IPS DF 4.7 (cell line): Measurements from ENCODE around the gene SEPTIN3.
"Not testable (repeated sequence)": the region's sequence is repeated elsewhere in the genome, so short reads cannot be mapped to it uniquely, and the experiment has no call there.

Source experiments
- DNase-seq: peaks from one replicate; pipeline ENCODE4 v3.0.0-alpha.2; 2013; ENCODE audit warnings: low spot score; ENCODE audit errors: extremely low read depth

Gene SEPTIN3

GRCh38 chr22:41940832-41941765, 28.1 kb upstream of the SEPTIN3 start:
- DNase-seq, result no peak

GRCh38 chr22:41943661-41944209, 25.5 kb upstream of the SEPTIN3 start:
- no peak for DNase-seq

GRCh38 chr22:41946629-41947423, 22.4 kb upstream of the SEPTIN3 start, which contains the start of gene CENPM:
Gene CENPM, minus strand, starts transcription at chr22:41947152. Its CDS starts 76 bp downstream, at chr22:41947076.
- DNase-seq, result peak; percentile 79

- no peak for DNase-seq
Measured at GRCh38 chr22:41947424-41948080, 21.7 kb upstream of the SEPTIN3 start.

- no peak for DNase-seq
Measured at GRCh38 chr22:41948142-41948541, 21.1 kb upstream of the SEPTIN3 start.

- DNase-seq, result not testable (repeated sequence)
Measured at GRCh38 chr22:41948928-41949296, 20.3 kb upstream of the SEPTIN3 start.

- no peak for DNase-seq
Measured at GRCh38 chr22:41949297-41949965, 19.8 kb upstream of the SEPTIN3 start.

- DNase-seq, result no peak
Measured at GRCh38 chr22:41951898-41952474, 17.3 kb upstream of the SEPTIN3 start, which contains the start of gene SMIM45. Gene SMIM45, plus strand, starts transcription at chr22:41952150.

GRCh38 chr22:41952713-41953112, 16.5 kb upstream of the SEPTIN3 start:
- DNase-seq, result no peak

- DNase-seq, result no peak
Measured at GRCh38 chr22:41957941-41958556, 11.2 kb upstream of the SEPTIN3 start.

GRCh38 chr22:41963453-41964111, 5.7 kb upstream of the SEPTIN3 start:
- DNase-seq, result no peak

- DNase-seq, result no peak
Measured at GRCh38 chr22:41964112-41964491, 5.1 kb upstream of the SEPTIN3 start.

GRCh38 chr22:41966225-41966606, 3.0 kb upstream of the SEPTIN3 start:
- DNase-seq, result no peak

GRCh38 chr22:41966607-41967240, 2.5 kb upstream of the SEPTIN3 start:
- DNase-seq, result no peak

GRCh38 chr22:41968601-41969000, 642 bp upstream of the SEPTIN3 start:
- DNase-seq, result no peak

GRCh38 chr22:41970601-41971000, 1.4 kb downstream of the SEPTIN3 start:
- no peak for DNase-seq

GRCh38 chr22:41971431-41971830, 2.2 kb downstream of the SEPTIN3 start:
- no peak for DNase-seq

GRCh38 chr22:41974691-41975290, 5.5 kb downstream of the SEPTIN3 start:
- DNase-seq, result no peak
